ENCODE measurements around the gene GMDS.

The GMDS gene

DNA sequence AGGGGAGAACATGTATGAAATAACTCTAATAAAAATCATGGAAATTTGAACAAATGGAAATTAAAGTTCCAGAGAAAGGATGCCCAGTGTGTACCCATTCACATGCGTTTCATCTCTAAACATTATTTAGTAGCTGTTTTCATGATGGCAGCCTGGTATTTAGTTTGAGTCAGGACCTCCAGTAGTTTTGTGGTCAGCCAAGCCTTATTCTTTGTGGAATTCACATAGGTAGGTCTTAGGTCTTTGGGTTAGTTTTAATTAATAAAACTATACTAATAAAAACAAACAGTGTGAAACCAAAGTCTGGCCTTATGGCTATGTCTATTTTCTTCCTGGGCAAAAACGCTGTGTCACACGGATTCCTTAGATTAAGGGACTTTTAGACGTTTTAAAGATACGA is 497.9 kb downstream of the GMDS start:
- DNase-seq (ENCODE audit: low read depth), result no peak
- H3K4me3 ChIP-seq (ENCODE audit: control insufficient read depth, low read depth, low read length), result no peak overlapping the region
- TF ChIP-seq, protein P1, sequence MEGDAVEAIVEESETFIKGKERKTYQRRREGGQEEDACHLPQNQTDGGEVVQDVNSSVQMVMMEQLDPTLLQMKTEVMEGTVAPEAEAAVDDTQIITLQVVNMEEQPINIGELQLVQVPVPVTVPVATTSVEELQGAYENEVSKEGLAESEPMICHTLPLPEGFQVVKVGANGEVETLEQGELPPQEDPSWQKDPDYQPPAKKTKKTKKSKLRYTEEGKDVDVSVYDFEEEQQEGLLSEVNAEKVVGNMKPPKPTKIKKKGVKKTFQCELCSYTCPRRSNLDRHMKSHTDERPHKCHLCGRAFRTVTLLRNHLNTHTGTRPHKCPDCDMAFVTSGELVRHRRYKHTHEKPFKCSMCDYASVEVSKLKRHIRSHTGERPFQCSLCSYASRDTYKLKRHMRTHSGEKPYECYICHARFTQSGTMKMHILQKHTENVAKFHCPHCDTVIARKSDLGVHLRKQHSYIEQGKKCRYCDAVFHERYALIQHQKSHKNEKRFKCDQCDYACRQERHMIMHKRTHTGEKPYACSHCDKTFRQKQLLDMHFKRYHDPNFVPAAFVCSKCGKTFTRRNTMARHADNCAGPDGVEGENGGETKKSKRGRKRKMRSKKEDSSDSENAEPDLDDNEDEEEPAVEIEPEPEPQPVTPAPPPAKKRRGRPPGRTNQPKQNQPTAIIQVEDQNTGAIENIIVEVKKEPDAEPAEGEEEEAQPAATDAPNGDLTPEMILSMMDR (IDR thresholded peaks at IDR 0.05; ENCODE audit: control insufficient read depth, insufficient read depth, low read depth, low read length, missing control alignments), result no peak

DNA sequence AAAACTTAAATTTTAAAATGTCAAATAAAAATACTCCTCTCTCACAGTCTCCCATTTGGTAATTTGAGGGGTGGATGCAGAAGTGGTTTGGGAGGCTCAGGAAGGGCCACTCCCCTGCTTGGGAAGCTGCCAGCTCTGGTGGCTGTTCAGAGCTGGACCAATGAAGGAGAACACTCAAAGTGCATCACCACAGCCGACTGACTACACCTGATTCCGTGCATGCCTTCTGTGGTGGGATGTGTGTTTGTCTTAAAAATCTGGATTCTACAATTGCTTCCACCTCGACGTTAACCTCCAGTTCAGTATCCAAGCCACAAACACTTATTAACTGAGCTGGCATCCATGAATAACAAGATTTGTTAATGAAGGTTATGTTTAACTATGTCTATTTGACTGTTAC is 498.4 kb downstream of the GMDS start:
- no peak overlapping the region for H3K4me3 ChIP-seq (ENCODE audit: control insufficient read depth, low read depth, low read length)
- TF ChIP-seq, protein P1 (IDR thresholded peaks at IDR 0.05; ENCODE audit: control insufficient read depth, insufficient read depth, low read depth, low read length, missing control alignments), result no peak
- no peak for DNase-seq (ENCODE audit: low read depth)

DNA sequence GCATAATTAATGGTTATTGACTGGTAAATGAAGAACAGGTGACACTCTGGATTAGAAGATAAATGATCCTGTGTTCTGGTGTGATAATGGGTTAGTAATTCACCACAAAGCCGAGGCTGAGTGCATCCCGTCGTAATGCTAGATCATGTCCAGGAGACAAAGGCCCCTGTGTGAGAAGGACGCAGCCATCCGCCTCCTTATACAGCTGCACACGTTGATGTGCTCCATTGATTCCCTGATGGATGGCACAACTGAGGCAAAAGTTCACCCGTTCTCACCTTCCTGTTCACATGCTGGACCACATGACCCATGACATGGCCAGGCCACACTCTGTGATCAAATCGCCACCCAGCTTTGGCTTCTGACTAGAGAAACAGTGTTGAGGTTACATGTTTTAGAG is 499.6 kb downstream of the GMDS start:
- TF ChIP-seq, protein P1 (IDR thresholded peaks at IDR 0.05; ENCODE audit: control insufficient read depth, insufficient read depth, low read depth, low read length, missing control alignments), result no peak
- no peak for DNase-seq (ENCODE audit: low read depth)
- no peak overlapping the region for H3K4me3 ChIP-seq (ENCODE audit: control insufficient read depth, low read depth, low read length)

DNA sequence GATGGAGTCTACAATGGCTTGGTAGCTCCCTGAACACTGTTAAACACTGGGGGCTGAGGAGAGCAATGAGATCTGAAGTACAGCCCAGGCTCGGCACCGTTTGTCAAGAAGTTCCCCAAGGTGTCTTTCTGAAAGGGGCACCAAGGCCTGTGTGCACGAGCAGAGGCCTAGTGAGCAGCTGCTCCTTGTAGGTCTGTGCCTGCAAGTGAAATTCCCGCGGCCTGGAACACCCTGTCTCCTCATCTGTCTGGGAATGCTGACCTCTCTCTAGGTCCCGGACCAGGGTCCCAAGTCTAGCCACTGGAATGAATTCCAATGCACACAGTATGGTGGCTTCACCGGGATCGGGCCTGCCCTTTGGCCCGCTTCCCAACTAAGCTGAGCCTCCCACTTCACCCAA is 500.9 kb downstream of the GMDS start:
- TF ChIP-seq, protein P1 (IDR thresholded peaks at IDR 0.05; ENCODE audit: control insufficient read depth, insufficient read depth, low read depth, low read length, missing control alignments), result no peak
- no peak for DNase-seq (ENCODE audit: low read depth)
- H3K4me3 ChIP-seq (ENCODE audit: control insufficient read depth, low read depth, low read length), result no peak overlapping the region

DNA sequence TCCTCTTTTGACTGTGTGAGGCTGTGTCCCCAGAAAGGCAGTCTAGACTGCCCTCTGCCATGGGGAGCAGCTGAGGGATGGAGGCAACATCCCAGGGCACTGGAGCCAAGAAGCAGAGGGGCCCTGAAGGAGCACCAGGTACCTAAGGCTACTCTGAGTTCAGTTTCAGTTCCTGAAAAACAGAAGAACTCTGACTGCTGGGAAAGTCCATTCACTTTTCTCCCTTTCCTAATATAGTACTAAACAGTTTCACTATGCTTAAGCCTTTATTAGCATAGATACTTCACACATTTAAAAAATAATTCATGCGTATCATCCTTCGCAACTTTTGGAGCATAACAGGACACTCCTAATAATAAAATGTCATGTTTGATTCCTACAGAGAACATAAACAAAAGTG is 505.7 kb downstream of the GMDS start:
- TF ChIP-seq, protein P1 (IDR thresholded peaks at IDR 0.05; ENCODE audit: control insufficient read depth, insufficient read depth, low read depth, low read length, missing control alignments), result no peak
- no peak overlapping the region for H3K4me3 ChIP-seq (ENCODE audit: control insufficient read depth, low read depth, low read length)
- DNase-seq (ENCODE audit: low read depth), result no peak

DNA sequence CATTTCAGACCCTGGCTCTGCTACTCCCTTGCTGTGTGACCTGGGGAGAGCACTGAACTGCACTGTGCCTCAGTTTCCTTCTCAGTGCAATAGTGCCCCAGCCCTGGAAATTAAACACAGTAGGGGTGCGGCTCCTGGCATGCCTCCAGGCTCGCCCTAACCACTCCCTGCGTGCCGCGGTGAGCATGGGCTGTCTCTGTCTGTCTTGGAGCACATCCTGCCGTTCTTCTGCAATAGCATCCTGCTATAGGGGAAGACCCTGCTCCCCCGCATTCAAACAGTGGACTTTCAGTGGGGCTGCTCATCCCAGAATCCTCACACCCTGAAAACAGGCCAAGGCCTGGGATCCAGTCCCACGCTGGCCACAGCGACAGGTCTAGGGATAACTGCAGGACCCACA is 506.2 kb downstream of the GMDS start:
- TF ChIP-seq, protein P1 (IDR thresholded peaks at IDR 0.05; ENCODE audit: control insufficient read depth, insufficient read depth, low read depth, low read length, missing control alignments), result no peak
- no peak for DNase-seq (ENCODE audit: low read depth)
- no peak overlapping the region for H3K4me3 ChIP-seq (ENCODE audit: control insufficient read depth, low read depth, low read length)

DNA sequence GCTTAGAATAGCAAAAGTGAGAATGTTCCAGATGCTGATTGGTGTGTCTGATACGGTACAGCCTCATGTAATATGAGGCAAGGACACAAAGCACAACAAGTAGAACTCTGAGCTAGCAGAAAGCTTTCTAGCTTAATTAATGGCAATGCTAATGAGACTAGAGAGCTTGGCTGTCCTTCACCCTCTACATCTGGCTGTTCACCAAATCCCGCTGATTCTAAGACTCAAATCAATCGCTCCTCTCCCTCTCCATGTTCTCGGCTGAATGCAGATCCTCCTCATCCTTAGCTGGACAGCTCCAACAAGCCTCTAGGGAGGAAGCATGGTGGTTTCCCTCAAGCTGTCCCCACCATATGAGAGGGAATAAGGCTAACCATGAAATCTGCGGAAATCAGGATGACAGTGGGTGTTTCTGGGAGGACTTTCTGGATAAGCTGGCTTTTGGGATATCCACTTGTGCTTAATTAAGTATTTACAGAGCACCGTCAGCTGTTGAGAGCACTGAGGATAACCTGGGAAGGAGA is 506.8 kb downstream of the GMDS start:
- TF ChIP-seq, protein P1 (IDR thresholded peaks at IDR 0.05; ENCODE audit: control insufficient read depth, insufficient read depth, low read depth, low read length, missing control alignments), result no peak
- H3K4me3 ChIP-seq (ENCODE audit: control insufficient read depth, low read depth, low read length), result no peak overlapping the region
- no peak for DNase-seq (ENCODE audit: low read depth)

Data from AG09309 (cell line).